NCI-H146 treated with DMSO at 0.1 percent for 48 hours (cell line): ENCODE data around the gene RBM46.

Experiments
- DNase-seq: peaks from one replicate; lab custom pipeline; 2025; ENCODE audit not compliant: unreplicated experiment; lab: John Stamatoyannopoulos, UW

RBM46 gene

GRCh38 chr4:154781126-154781982, at the start of gene RBM46:
Gene RBM46 (plus strand): TSS chr4:154781272. CDS start chr4:154796753, 15,481 bp downstream.
- no peak for DNase-seq

GRCh38 chr4:154731756-154732155, 49.3 kb upstream of the RBM46 start:
- DNase-seq = no peak

GRCh38 chr4:154732669-154733068, 48.4 kb upstream of the RBM46 start:
- no peak for DNase-seq

GRCh38 chr4:154736770-154737169, 44.3 kb upstream of the RBM46 start:
- DNase-seq = no peak

- no peak for DNase-seq
These were observed 42.6 kb upstream of the RBM46 start for GRCh38 chr4:154738426-154738825.

- no peak for DNase-seq
These were observed 42.0 kb upstream of the RBM46 start for GRCh38 chr4:154739111-154739510.

- DNase-seq = no peak
These were observed 40.6 kb upstream of the RBM46 start for GRCh38 chr4:154740462-154740861.

GRCh38 chr4:154741131-154741665, 39.9 kb upstream of the RBM46 start:
- no peak for DNase-seq

- DNase-seq = no peak
These were observed 38.9 kb upstream of the RBM46 start for GRCh38 chr4:154741922-154742850.

- DNase-seq = no peak
These were observed 37.3 kb upstream of the RBM46 start, which contains the start of gene LRAT for GRCh38 chr4:154743683-154744340. Gene LRAT (plus strand): TSS chr4:154744000. CDS start chr4:154744327, 327 bp downstream.

GRCh38 chr4:154744341-154744926, 36.6 kb upstream of the RBM46 start:
- DNase-seq = no peak

GRCh38 chr4:154757713-154758112, 23.4 kb upstream of the RBM46 start:
- DNase-seq = no peak

GRCh38 chr4:154760895-154761294, 20.2 kb upstream of the RBM46 start:
- DNase-seq = no peak

GRCh38 chr4:154778264-154778663, 2.8 kb upstream of the RBM46 start:
- DNase-seq = no peak

- DNase-seq = no peak
These were observed 1.6 kb upstream of the RBM46 start for GRCh38 chr4:154779362-154779947.

- DNase-seq = no peak
These were observed 866 bp downstream of the RBM46 start for GRCh38 chr4:154781983-154782293.

- no peak for DNase-seq
These were observed 26.1 kb downstream of the RBM46 start for GRCh38 chr4:154807042-154807630.

- no peak for DNase-seq
These were observed 37.2 kb downstream of the RBM46 start for GRCh38 chr4:154818230-154818629.

- DNase-seq = no peak
These were observed 41.7 kb downstream of the RBM46 start for GRCh38 chr4:154822775-154823174.

- DNase-seq = no peak
These were observed 55.0 kb downstream of the RBM46 start for GRCh38 chr4:154836030-154836429.
